HG03064 (cell line): ENCODE measurements around the gene OR1M1.
"Not testable (repeated sequence)": the region's sequence is repeated elsewhere in the genome, so short reads cannot be mapped to it uniquely, and the experiment has no call there.

Experiments
- ATAC-seq: cut with Tn5 transposase; IDR thresholded peaks from one replicate; pipeline ENCODE4 v1.9.1; 2021; ENCODE audit warnings: low read depth; ENCODE audit not compliant: unreplicated experiment

The OR1M1 gene, protein sequence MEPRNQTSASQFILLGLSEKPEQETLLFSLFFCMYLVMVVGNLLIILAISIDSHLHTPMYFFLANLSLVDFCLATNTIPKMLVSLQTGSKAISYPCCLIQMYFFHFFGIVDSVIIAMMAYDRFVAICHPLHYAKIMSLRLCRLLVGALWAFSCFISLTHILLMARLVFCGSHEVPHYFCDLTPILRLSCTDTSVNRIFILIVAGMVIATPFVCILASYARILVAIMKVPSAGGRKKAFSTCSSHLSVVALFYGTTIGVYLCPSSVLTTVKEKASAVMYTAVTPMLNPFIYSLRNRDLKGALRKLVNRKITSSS

DNA sequence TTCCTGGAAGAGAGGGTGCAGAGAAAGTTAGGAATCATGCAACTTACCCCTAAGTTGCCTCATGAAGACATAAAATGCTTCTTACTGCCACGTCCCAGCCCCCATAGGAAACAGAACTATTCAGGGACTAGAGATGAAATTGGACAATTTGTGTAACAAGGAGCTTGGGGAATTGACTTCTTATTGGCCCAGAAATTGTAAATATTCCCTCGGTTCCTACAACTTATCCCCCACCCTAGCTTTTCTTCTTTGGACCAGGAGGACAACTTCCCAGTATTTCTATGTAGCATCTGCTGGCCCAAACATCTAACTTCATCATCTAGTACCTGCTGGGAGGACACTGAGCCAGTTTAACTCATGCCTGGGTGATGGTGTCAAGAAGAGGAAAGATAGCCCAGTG, at the start of gene OR1M1:
Gene OR1M1 (plus strand): TSS at position 301 of the 400 bp plus-strand sequence. CDS start 6,184 bp downstream, outside the sequence.
- no peak for ATAC-seq

DNA sequence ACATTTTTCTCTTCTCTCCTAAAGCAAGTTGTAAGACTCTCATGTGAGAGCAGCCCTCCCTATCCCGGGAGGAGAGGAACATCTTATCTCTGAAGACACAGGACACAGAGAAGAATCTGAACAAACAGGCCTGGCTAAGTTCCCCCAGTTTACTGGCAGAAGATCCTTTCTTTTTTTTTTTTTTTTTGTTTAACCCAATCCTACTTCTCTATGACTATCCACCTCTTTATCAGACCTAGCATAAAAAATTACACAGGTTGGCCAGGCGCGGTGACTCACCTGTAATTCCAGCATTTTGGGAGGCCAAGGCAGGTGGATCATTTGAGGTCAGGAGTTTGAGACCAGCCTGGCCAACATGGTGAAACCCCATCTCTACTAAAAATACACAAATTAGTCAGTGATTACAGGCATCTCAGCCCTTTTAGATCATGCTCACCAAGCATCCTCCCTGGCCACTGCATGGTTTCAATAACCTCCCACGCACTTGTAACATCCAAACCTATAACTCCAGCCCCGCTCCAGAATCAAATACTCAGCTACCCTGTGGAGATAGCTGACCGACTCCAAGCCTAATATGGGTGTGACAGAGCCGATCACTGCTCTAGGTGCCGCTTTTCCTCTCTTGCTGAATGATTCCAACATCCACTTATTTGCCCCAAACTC, 49.3 kb upstream of the OR1M1 start:
- no peak for ATAC-seq

DNA sequence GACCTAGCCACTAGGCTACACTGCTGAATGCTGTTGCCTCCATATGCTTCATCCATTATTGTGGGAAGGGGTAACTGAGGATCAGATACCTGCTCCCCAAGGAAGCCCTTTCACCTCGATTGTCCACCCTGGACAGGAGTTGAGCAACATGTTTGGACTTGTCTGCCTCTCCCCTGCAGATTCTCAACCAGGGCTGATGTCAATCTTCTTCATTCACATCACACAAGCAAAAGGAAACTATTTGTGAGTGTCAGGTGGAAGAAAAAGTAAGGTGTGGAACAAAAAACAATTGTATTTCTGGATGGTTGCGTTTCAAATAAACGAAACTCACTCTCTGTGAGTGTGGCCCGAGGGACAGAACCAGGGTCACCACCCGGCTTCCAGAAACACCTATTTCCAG, 47.1 kb upstream of the OR1M1 start:
- ATAC-seq, result no peak

DNA sequence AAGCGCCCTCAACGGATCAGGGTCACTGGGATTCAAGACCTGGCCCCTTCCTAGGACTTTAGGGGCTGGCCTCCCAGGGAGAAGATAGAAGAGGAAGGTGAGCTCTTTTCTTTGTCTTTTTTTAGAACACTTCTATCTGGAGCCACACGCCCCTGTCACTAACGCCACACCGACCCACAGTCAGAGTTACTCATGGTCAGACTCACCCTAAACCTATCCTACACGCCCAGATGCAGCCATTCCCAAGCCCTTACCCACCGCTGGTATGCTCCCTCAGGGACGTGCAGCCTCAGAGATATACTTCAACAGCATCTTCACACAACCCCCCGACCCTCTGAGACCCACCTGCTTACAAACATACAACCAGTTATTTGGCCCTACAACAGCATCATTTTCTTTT, 46.7 kb upstream of the OR1M1 start:
- ATAC-seq, result no peak

DNA sequence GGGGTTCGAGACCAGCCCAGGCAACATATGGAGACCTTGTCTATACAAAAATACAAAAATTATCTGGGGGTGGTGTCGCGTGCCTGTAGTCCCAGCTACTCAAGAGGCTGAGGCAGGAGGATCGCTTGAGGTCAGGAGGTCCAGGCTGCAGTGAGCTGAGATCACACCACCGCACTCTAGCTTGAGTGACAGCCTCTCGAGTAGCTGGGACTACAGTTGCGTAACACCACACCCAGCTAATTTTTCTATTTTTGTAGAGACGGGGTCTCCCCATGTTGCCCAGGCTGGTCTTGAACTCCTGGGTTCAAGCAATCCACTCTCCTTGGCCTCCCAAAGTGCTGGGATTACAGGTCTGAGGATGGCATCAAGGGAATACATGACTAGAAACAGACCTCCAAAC, 45.8 kb upstream of the OR1M1 start:
- no peak for ATAC-seq

DNA sequence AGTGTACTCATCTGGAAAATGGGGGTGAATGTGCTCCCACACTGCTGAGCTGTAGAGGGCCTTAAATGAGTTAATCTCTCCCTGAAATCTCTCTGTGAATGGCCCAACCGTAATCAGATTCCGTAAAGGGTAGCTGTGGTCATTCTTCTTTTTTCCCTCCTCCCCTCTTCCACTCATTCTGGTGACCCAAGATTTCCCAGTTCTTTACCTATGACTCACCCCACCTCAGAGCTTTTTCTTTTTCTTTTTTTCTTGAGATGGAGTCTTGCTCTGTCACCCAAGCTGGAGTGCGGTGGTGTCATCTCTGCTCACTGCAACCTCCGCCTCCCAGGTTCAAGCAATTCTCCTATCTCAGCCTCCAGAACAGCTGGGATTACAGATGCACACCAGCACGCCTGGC, 43.3 kb upstream of the OR1M1 start:
- ATAC-seq, result no peak

DNA sequence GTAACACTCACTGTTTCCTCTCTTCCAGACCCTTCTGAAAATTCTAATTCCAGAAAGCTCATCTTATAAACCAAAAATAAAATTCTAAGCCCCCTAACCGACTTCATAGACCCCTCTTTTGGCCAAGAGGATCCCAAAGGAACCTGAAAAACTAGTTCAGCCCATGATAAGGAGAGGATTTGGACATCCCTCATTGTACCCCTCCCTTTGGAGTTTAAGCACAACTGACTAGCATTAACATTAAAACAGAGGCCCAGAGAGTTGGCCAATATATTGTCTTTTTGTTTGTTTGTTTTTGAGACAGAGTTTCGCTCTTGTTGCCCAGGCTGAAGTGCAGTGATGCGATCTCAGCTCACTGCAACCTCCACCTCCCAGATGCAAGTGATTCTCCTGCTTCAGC, 42.4 kb upstream of the OR1M1 start:
- ATAC-seq, result no peak

DNA sequence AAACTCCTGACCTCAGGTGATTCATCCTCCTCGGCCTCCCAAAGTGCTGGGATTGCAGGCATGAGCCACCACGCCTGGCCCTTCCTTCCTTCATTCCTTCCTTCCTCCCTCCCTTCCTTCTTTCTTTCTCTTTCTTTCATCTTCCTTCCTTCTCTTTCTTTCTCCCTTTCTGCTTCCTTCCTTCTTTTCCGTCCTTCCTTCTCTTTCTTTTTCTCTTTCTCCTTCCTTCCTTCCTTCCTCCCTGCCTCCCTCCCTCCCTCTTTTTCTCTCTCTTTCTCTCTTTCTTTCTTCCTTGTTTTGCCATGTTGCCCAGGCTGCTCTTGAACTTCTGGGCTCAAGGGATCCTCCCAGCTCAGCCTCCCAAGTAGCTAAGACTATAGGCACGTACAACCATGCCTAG, 40.2 kb upstream of the OR1M1 start:
- no peak for ATAC-seq

DNA sequence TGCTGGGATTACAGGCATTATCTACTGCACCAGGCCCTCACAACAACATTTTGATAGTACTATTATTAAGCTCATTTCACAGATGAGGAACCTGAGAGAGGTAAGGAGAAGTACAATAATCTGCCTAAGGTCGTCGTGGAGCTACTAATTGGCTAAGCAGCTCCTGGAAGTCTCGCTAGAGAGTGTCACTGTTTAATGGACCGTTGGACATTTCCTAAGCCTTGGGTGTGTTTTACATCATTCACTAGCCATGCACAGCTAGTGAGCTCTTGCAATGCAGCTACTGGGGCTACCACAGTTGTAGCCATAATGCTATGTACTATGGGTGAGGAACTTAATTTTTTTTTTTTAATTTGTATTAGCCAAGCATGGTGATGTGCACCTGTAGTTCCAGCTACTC, 34.0 kb upstream of the OR1M1 start:
- ATAC-seq, result no peak

DNA sequence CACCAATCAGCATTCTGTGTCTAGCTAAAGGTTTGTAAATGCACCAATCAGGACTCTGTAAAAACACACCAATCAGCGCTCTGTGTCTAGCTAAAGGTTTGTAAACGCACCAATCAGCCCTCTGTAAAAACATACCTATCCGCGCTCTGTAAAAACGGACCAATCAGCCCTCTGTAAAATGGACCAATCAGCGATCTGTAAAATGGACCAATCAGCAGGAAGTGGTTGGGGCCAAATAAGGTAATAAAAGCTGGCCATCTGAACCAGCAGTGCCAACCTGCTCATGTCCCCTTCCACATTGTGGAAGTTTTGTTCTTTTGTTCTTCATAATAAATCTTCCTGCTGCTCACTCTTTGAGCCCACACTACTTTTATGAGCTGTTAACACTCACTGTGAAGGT, 33.2 kb upstream of the OR1M1 start:
- not testable (repeated sequence) for ATAC-seq

DNA sequence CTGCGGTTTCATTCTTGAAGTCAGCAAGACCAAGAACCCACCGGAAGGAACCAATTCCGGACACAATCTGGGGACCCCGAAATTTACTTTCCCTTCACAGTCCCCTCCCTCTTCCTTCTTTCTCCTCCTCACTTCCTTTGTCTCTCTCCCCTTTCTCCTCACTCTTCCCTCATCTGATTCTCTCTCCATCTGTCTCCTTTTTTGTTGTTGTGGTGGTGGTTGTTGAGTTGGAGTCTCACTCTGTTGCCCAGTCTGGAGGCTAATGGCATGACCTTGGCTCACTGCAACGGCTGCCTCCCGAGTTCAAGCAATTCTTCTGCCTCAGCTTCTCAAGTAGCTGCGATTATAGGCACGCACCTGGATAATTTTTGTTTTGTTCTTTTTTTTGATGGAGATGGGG, 32.7 kb upstream of the OR1M1 start:
- no peak for ATAC-seq

DNA sequence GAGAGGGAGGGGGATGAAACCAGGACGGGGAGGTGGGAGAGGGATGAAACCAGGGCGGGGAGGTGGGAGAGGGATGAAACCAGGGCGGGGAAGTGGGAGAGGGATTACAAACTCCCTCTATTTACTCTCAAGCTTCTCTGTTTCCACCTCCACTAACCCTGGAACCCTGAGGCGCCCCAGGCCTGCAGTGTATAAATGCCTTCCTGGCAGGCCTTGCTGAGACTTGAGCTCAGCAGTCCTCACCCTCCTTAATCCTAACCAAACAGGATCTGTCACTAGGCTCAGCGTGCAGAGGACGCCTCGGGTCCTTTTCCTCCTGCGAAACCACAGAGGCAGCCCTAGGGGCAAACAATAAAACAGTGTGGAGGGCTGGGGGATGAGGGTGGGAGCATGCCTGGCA, 32.1 kb upstream of the OR1M1 start:
- no peak for ATAC-seq

DNA sequence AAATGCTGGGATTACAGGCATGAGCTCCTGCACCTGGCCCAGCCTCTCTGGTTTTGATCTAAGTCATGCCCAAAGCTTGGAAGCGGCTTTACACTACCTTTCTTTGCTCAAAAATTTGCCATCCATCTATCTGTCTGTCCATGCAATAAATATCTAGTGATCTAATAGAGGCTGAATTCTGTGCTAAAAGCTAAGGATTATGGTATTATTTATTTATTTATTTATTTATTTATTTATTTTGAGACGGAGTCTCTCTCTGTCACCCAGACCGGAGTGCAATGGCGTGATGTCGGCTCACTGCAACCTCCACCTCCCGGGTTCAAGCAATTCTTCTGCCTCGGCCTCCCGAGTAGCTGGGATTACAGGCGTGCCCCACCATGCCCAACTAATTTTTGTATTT, 30.7 kb upstream of the OR1M1 start:
- ATAC-seq, result not testable (repeated sequence)

DNA sequence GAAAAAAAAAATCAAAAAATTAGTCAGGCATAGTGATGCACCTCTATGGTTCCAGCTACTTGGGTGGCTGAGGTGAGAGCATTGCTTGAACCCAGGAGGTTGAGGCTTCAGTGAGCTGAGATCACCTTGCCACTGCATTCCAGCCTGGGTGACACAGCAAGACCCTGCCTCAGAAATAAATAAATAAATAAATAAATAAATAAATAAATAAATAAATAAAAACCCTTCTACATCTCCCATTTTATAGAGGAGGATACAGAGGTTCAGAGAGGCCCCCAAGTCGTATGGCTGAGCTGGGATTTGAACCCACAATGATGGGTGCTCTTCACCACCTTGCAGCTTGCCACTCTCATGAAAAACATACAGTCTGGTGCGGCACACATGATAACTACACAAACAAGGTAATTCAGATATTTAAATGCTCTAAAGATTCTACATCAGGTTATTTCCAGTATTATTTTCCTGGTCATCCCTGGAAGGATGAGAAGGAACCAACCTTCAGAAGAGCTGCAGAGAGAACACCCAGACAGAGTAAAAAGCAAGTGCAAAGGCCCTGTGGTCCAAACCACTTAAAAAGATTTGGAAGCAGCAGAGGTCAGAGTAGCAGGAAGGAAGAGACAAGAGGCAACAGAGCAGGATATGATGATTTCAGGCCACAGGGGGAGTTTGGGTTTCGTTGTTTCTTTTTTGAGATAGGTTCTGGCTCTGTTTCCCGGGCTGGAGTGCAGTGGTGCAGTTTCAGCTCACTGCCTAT, 29.2 kb upstream of the OR1M1 start:
- ATAC-seq, result no peak

DNA sequence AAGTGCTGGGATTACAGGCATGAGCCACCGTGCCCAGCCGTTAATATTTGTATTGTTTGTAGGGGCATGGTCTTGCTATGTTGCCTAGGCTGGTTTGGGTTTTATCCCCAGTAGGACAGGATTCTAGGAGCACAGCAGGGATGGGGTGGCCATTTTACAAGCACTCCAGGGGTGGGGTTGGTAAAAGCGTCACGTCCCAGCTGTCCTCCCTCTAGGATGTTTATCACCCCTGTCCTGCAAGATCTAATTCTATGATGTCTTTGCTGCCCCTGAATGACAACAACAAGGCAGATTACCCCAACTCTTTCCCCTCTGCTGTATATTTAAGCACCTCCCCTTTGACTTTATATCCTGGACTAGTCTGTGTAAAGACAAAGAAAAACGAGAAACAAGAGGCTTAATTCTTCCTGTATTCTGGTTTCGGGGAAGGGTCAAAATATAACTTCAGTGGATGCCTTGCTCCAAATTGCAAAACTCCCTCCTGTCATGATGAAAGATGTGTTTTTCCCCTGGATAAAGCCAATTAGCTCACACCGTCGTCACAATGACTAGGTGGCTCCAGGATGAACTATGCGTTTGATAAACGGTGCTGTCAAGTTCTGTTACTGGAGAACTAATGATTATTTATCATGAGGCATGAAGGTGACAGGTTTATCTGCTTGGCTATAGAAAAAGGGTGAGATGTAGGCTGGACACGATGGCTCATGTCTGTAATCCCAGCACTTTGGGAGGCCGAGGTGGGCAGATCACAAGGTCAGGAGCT, 27.8 kb upstream of the OR1M1 start:
- ATAC-seq, result no peak

DNA sequence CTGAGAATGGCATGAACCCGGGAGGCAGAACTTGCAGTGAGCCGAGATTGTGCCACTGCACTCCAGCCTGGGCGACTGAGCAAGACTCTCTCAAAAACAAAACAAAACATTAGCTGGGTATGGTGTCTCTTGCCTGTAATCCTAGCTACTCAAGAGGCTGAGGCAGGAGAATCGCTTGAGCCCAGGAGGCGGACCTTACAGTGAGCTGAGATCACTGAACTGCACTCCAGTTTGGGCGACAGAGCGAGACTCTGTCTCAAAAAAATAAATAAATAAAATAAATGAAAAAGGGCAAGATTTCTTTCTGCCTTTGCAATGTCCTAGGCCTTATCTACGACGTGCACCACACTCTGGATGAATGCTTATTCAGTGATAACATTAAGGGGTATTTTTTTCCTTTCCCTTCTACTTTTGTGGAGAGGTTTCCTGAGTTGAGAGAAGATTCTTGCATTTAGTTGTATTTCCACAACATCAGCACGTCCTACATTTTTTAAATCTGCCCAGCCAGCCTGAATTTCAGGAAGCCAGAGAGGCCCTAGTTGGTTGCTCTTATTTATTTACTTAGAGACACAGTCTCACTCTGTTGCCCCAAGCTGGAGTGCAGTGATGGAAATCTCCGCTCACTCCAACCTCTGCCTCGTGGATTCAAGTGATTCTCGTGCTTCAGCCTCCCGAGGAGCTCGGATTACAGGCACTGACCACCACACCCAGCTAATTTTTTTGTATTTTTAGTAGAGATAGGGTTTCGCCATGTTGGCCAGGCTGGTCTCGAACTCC, 26.1 kb upstream of the OR1M1 start:
- no peak for ATAC-seq

DNA sequence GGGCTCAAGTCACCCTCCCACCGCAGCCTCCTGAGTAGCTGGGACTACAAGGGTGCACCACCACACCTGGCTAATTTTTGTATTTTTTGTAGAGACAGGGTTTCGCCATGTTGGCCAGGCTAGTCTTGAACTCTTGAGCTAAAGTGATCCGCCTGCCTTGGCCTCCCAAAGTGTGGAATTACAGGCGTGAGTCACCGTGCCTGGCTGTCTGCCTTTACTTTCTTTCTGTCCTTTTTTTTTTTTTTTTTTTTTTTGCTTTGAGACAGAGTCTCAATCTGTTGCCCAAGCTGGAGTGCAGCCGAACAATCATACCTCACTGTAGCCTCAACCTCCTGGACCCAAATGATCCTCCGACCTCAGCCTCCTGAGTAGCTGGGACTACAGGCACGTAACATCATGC, 25.0 kb upstream of the OR1M1 start:
- ATAC-seq, result no peak

DNA sequence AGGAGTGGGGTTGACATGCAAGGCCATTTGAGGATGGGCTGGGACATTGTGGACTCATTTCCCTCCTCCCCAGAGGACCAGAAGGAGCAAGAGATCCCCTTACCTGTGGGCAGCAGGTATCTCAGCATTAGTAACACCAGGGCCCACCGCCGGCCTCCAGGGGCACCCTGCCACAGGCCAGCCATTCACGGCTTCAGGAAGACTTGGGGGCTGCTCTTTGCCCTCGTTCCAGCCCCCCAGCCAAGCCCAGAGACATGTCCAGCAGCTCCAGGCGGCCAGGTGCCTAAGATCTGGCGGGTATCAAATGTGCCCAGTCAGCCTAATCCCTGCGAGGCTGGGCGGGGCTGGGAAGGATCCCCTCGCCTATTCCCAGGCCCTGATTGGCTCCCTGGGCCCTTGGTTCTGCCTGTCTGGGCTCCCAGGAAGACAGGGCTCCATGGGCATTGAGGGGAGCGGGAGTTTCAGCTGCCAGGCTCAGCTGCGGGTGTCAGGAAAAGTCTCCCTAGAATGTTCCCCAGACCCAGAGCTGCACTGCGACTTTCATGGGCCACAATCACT, 21.3 kb upstream of the OR1M1 start:
- no peak for ATAC-seq

DNA sequence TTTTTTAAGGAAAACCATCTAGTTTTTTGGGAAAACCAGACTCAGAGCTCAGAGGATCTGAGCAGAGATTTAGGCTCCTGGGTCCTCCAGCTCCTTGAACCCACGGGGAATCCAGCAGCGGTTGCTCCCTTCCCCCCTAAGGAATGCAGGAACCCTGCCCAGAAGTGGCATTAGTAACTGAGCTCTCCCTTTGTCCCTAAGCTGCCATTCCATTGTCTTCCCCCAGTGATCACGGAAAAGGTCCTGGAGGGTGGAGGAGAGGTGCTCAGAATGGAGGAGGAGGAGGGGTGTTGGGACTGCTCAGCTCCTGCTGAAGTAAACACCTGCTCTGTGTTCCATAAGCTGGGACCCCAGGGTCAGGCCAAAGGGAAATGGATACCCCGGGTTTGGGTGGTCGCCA, 16.8 kb upstream of the OR1M1 start:
- ATAC-seq, result no peak

DNA sequence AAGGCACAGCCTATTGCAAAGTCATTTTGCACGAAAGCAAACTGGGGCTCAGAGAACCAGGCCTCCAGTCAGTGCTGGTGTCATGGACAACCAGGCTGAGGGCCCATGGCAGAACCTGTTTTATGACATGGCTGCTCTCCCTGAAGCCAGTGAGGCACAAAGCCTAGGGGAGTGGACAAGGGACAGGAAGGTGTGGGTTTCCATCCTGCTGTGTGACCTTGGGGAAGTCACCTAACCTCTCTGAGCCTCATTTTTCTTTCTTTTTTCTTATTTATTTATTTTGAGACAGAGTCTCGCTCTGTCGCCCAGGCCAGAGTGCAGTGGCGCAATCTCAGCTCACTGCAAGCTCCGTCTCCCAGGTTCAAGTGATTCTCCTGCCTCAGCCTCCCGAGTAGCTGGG, 15.1 kb upstream of the OR1M1 start:
- not testable (repeated sequence) for ATAC-seq
